Measurements from ENCODE around the gene WDR74. TPM values are rescaled to one million over a fixed set of nuclear protein-coding genes. Genes with fewer than 3 reads are reported as not detected.
"Not testable (repeated sequence)": the region's sequence is repeated elsewhere in the genome, so short reads cannot be mapped to it uniquely, and the experiment has no call there.

The WDR74 gene
- total RNA-seq, 1 donor from 2014 or later = 124 TPM

DNA sequence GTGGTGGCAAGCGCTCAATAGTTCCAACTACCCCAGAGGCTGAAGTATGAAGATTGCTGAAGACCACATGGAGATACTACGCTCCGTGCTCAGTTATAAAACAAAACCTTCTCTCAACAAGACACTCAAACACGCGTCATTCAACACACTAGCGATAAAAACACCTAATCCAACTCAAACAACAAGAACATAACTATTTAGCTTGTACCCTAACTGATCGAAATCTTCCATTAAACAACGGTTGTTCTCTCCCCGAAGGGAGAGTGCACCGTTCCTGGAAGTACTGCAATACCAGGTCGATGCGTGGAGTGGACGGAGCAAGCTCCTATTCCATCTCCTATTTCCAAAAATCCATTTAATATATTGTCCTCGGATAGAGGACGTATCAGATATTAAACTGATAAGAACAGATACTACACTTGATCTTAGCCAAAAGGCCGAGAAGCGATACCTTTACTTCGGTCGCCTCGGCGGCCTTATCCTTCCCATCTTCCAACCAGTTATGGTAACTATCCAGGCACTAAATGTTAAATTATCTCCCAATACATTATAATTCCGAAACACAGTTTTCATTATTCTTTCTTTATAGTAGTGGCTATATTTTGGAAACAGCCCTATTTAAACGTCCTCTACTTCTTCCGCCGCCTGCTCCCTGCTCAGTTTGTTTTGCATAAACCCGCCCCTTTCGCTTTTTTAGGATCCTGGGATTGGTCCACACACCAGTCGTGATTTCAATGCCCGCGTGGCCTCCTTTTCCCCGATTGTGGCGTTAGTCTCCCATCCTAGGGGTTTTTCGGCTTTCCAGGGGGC is 2.2 kb upstream of the WDR74 start:
- ATAC-seq (ENCODE audit: low read depth) (peak; percentile 72), DNase-seq (peak; percentile 79)
- no peak for TF ChIP-seq CTCF (IDR thresholded peaks at IDR 0.05)
- ChIA-PET POLR2A (interaction anchor here (0.6 to 9.5 kb wide), 75 partner anchors 9 to 1937 kb away, joined by 3 to 597 read pairs (median 7); partner anchors contain the start of genes B3GAT3, BSCL2, C11orf98 and CSKMT), CTCF (interaction anchor here (0.6 to 2.9 kb wide), 4 partner anchors 10 to 346 kb away, joined by 3 to 28 read pairs (median 4); partner anchors contain the start of genes C11orf98, CSKMT, STX5 and TMEM179B)
- Mint-ChIP-seq H3K36me3 (ENCODE audit: low read depth) (peaks cover 19% of the 10 kb centered on the region), H3K27ac (no peak overlapping the region), H3K9me3 (no peaks in the 10 kb centered on the region), H3K4me1 (peaks cover 28% of the 10 kb centered on the region), H3K27me3 (no peaks in the 10 kb centered on the region), H3K4me3 (no peak overlapping the region)
- intact Hi-C loops (cut with micrococcal nuclease) = loop anchor here (1.0 to 5.0 kb wide), 8 partner anchors 14 to 284 kb away; partner anchors contain the start of genes EML3, LBHD1, ROM1 and TAF6L

DNA sequence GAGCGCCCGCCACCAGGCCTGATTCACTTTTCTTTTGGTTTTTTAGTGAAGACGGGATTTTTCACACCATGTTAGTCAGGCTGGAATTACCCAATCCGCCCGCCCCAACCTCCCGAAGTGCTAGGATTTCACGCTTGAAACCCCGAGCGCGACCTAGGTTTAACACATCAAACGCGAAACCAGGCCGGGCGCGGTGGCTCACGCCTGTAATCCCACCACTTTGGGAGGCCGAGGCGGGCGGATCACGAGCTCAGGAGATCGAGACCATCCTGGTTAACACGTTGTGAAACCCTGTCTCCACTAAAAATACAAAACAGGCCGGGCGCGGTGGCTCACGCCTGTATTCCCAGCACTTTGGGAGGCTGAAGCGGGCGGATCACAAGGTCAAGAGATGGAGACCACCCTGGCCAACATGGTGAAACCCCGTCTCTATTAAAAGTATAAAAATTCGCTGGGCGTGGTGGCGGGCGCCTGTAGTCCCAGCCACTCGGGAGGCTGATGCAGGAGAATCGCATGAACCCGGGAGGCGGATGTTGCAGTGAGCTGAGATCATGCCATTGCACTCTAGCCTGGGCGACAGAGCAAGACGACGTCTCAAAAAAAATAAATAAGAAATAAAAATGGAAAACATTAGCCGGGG is 1.5 kb upstream of the WDR74 start:
- POLR2A ChIA-PET = interaction anchor here (0.6 to 9.5 kb wide), 76 partner anchors 9 to 1938 kb away, joined by 3 to 597 read pairs (median 6); partner anchors contain the start of genes B3GAT3, BSCL2, C11orf98 and CSKMT
- H3K9me3 Mint-ChIP-seq, H3K4me3 Mint-ChIP-seq, H3K27me3 Mint-ChIP-seq, H3K27ac Mint-ChIP-seq: not testable (repeated sequence)
- Mint-ChIP-seq H3K36me3 (ENCODE audit: low read depth) (peaks cover 25% of the 10 kb centered on the region), H3K4me1 (peaks cover 30% of the 10 kb centered on the region)
- DNase-seq (peak; percentile 67), ATAC-seq (ENCODE audit: low read depth) (peak; percentile 14)
- intact Hi-C loops (cut with micrococcal nuclease) = loop anchor here (1.0 to 5.0 kb wide), 7 partner anchors 40 to 284 kb away; partner anchors contain the start of genes EML3, LBHD1, ROM1 and TAF6L
- CTCF ChIA-PET = interaction anchor here (0.6 to 2.9 kb wide), 6 partner anchors 9 to 345 kb away, joined by 3 to 28 read pairs (median 3); partner anchors contain the start of genes C11orf98, CSKMT, STX5 and TMEM179B

DNA sequence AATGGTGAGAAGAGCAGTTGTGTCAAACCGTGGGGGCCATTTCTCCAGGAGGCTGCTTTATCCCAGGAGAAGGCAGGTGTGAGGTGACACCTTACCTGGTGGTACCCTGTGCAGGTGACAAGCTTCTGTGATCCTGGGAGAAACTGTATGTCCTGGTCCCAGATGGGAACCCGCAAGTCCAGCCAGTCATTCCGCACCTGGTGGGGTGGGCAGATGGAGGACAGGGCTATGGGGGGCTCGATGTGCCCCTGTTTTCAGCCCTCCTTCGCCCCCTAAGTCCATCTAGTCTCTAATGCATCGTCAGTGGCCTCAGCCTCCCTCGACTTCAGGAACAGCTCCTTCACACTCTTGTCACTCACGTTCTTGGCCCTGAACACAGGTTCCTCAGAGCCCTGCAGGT is 4.1 kb downstream of the WDR74 start:
- POLR2A ChIA-PET = interaction anchor here (0.5 to 1.0 kb wide), 3 partner anchors 12 to 1476 kb away, joined by 3 to 4 read pairs (median 3); no protein-coding TSS in a partner anchor
- no peak overlapping the region for H3K27ac Mint-ChIP-seq
- ATAC-seq (ENCODE audit: low read depth) = no peak

GRCh38 chr11:62832336-62833234 is 6.8 kb downstream of the WDR74 start, which contains the start of gene TEX54:
Gene TEX54, minus strand, starts transcription at chr11:62832841.
- Mint-ChIP-seq H3K9me3 (no peaks in the 10 kb centered on the region), H3K4me3 (peak within 1 kb of the TSS; percentile 100), H3K36me3 (ENCODE audit: low read depth) (peaks cover 63% of the 10 kb centered on the region), H3K4me1 (peaks cover 50% of the 10 kb centered on the region), H3K27me3 (no peaks in the 10 kb centered on the region), H3K27ac (peak within 1 kb of the TSS; percentile 100)
- ChIA-PET CTCF (interaction anchor here (0.8 to 2.0 kb wide), 2 partner anchors 25 to 46 kb away, joined by 3 to 11 read pairs; partner anchors contain the start of gene TMEM179B), POLR2A (interaction anchor here (0.5 to 3.4 kb wide), 42 partner anchors 9 to 1485 kb away, joined by 3 to 262 read pairs (median 8); partner anchors contain the start of genes BSCL2, C11orf98, CSKMT and FTH1)
- ATAC-seq (ENCODE audit: low read depth) (peak; percentile 1), DNase-seq (no peak)
- intact Hi-C loops (cut with micrococcal nuclease) = loop anchor here (1.0 to 5.0 kb wide), 3 partner anchors 24 to 260 kb away; partner anchors contain the start of gene EEF1G
- no peak for TF ChIP-seq CTCF (IDR thresholded peaks at IDR 0.05)

More for the DNA sequence above, 4.1 kb downstream of the WDR74 start:
- Mint-ChIP-seq H3K36me3 (ENCODE audit: low read depth) (peaks cover 66% of the 10 kb centered on the region), H3K4me1 (peaks cover 57% of the 10 kb centered on the region), H3K9me3 (no peaks in the 10 kb centered on the region), H3K27me3 (no peaks in the 10 kb centered on the region), H3K4me3 (no peak overlapping the region)
- intact Hi-C loops (cut with micrococcal nuclease) = no loop called here
- no peak for DNase-seq
- TF ChIP-seq CTCF (IDR thresholded peaks at IDR 0.05) = no peak
- CTCF ChIA-PET = no interaction called here

Measured in activated B cell treated with CpG ODN at 0.5 μM for 24 hours (primary cell).